ENCODE data around the gene TOP3B.

Gene TOP3B

GRCh38 chr22:21961886-21962654 lies 20.5 kb downstream of the TOP3B start:
- no peak for DNase-seq (ENCODE audit: low read depth in 2 of 2)

GRCh38 chr22:21961127-21961867 lies 21.3 kb downstream of the TOP3B start:
- DNase-seq (ENCODE audit: low read depth in 2 of 2), result no peak

- no peak for DNase-seq (ENCODE audit: low read depth in 2 of 2)
Measured at GRCh38 chr22:21960200-21961126, 22.1 kb downstream of the TOP3B start.

GRCh38 chr22:21959274-21960074 lies 23.1 kb downstream of the TOP3B start:
- DNase-seq (ENCODE audit: low read depth in 2 of 2), result no peak

GRCh38 chr22:21958360-21959273 lies 24.0 kb downstream of the TOP3B start:
- no peak for DNase-seq (ENCODE audit: low read depth in 2 of 2)

GRCh38 chr22:21952586-21953571 lies 29.7 kb downstream of the TOP3B start, which contains the start of gene PPM1F:
Gene PPM1F (minus strand): TSS chr22:21952848. CDS start chr22:21946048, 6,800 bp downstream.
- DNase-seq (ENCODE audit: low read depth in 2 of 2), result peak; percentile 88

GRCh38 chr22:21951931-21952465 lies 30.6 kb downstream of the TOP3B start:
- DNase-seq (ENCODE audit: low read depth in 2 of 2), result no peak

GRCh38 chr22:21951062-21951461 lies 31.5 kb downstream of the TOP3B start:
- DNase-seq (ENCODE audit: low read depth in 2 of 2), result no peak

GRCh38 chr22:21949948-21950347 lies 32.6 kb downstream of the TOP3B start:
- no peak for DNase-seq (ENCODE audit: low read depth in 2 of 2)

- DNase-seq (ENCODE audit: low read depth in 2 of 2), result no peak
Measured at GRCh38 chr22:21949569-21949918, 33.0 kb downstream of the TOP3B start.

- DNase-seq (ENCODE audit: low read depth in 2 of 2), result no peak
Measured at GRCh38 chr22:21948824-21949568, 33.6 kb downstream of the TOP3B start.

- no peak for DNase-seq (ENCODE audit: low read depth in 2 of 2)
Measured at GRCh38 chr22:21948390-21948789, 34.2 kb downstream of the TOP3B start.

GRCh38 chr22:21947040-21948014 lies 35.3 kb downstream of the TOP3B start:
- no peak for DNase-seq (ENCODE audit: low read depth in 2 of 2)

GRCh38 chr22:21946262-21946925 lies 36.2 kb downstream of the TOP3B start:
- no peak for DNase-seq (ENCODE audit: low read depth in 2 of 2)

- DNase-seq (ENCODE audit: low read depth in 2 of 2), result no peak
Measured at GRCh38 chr22:21945453-21946261, 36.9 kb downstream of the TOP3B start.

All from stimulated activated CD8-positive, alpha-beta memory T cell treated with anti-CD3 and anti-CD28 coated beads, Interleukin-7, amount 100 ng/mL, for 1 hour (primary cell).